ENCODE measurements around the gene HNF1A.
A peak's percentile ranks its signal among the peaks of the same experiment; 100 is the strongest.

HNF1A gene

DNA sequence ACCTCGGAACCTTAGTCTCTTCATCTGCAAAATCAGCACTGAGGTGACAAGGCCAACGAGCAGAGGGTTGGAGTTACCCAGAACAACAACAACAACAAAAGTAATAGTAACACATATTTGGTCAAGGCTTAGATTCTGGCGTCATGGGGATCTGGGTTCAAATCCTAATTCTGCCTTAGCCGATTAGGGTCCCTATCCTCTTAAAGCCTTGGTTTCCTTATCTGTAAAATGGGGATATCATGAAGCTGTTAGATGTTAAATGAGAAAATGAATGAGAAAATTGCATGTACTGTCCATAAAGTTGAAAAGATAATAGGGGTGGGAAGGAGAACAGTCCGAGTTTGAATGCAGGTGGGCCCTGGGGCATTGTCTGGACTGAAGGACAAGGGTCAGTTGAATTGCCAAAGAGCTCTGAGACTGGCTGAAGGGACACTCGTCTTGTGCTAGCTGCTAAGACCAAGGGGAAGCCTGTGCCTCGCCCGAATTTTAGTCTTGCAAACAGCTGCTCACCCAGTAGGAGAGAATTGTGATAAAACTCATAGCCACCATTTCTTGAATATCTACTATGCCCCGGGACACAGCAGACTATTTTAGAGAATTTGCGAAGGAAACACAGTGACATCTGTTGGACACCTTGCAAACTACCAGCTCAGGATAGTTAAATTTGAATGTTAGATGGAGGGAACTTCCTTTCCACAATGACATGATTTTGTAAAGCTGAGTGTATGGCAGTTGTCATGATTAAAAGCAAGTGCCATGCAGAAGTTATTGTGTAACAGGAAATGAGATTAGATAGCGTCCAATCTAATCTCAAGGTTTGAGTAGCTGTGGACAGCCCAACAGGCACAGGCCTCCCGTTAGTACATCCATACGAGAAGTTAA is 6.8 kb upstream of the HNF1A start:
- peak; percentile 74 for DNase-seq

DNA sequence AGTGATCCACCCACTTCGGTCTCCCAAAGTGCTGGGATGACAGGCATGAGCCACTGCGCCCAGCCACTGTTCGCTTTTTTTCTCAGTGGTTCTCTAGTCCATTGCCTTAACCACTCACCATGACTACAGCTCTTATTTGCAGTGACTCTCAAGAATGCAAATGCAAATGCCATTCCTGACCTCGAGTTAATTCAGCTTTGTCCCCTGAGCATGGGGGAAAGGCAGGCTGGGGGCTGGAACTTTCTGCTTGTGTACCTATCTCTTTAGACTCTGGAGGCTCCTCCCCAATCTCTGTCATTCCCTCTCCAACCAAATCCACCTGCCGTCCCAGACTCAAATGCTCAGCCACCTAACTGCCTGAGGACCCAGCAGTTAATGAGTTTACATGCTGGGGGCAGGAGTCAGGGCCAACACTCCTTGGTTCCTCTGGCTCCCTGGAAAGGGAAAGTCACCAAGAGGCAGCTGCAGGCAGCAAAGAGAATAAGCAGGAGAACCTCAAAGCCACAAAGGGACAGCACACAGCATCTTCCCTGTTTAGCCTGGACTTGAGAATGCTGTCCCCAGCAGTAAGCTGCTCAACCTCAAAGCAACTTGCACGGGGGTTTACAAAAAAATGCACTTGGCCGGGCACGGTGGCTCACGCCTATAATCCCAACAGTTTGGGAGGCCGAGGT is 5.3 kb upstream of the HNF1A start:
- WGBS (ENCODE audit: extremely low coverage, insufficient coverage, low lambda C conversion rate), result no CpG with 5 or more reads among the region's 10 CpGs
- no peaks in the 10 kb centered on the region for H3K79me2 ChIP-seq (ENCODE audit: control insufficient read depth, insufficient read depth, low read length)
- no peaks in the 10 kb centered on the region for H3K27me3 ChIP-seq (ENCODE audit: insufficient read depth, low read length, poor library complexity)
- H3K4me3 ChIP-seq (ENCODE audit: low read length), result no peak overlapping the region
- H3K79me1 ChIP-seq (ENCODE audit: low read length), result no peaks in the 10 kb centered on the region
- no peak overlapping the region for H3K27ac ChIP-seq (ENCODE audit: low read depth, low read length)
- no peak overlapping the region for H3K4me2 ChIP-seq (ENCODE audit: low read length)
- H3K36me3 ChIP-seq (ENCODE audit: control insufficient read depth, insufficient read depth, low read length), result no peaks in the 10 kb centered on the region
- no peak overlapping the region for H2BK120ac ChIP-seq (ENCODE audit: low read depth, low read length)
- H3K23ac ChIP-seq (ENCODE audit: low read length), result no peak overlapping the region
- H4K8ac ChIP-seq (ENCODE audit: low read depth, low read length), result no peak overlapping the region
- no peak overlapping the region for H2AK5ac ChIP-seq (ENCODE audit: low read length)
- no peak overlapping the region for H3K18ac ChIP-seq (ENCODE audit: low read length)
- H3K56ac ChIP-seq (ENCODE audit: low read length), result no peak overlapping the region
- no peak overlapping the region for H4K5ac ChIP-seq (ENCODE audit: low read length)
- H3K4me1 ChIP-seq (ENCODE audit: control insufficient read depth, low read depth, low read length), result no peaks in the 10 kb centered on the region
- no peak overlapping the region for H3K9ac ChIP-seq (ENCODE audit: low read length)
- DNase-seq, result peak; percentile 95
- H3K4ac ChIP-seq (ENCODE audit: low read depth, low read length), result no peak overlapping the region
- no peak overlapping the region for H2BK15ac ChIP-seq (replicated peaks; ENCODE audit: low read depth)
- no peak overlapping the region for H2BK5ac ChIP-seq (ENCODE audit: low read length)

More for the DNA sequence above, 6.8 kb upstream of the HNF1A start:
- Histone ChIP-seq H3K4me1 (ENCODE audit: control insufficient read depth, low read depth, low read length) (no peaks in the 10 kb centered on the region), H2BK5ac (ENCODE audit: low read length) (no peak overlapping the region), H2BK15ac (replicated peaks; ENCODE audit: low read depth) (no peak overlapping the region), H3K18ac (ENCODE audit: low read length) (no peak overlapping the region), H3K4me2 (ENCODE audit: low read length) (no peak overlapping the region), H4K5ac (ENCODE audit: low read length) (no peak overlapping the region), H2AK5ac (ENCODE audit: low read length) (no peak overlapping the region), H3K9ac (ENCODE audit: low read length) (no peak overlapping the region), H3K27me3 (ENCODE audit: insufficient read depth, low read length, poor library complexity) (no peaks in the 10 kb centered on the region), H4K8ac (ENCODE audit: low read depth, low read length) (no peak overlapping the region), H3K36me3 (ENCODE audit: control insufficient read depth, insufficient read depth, low read length) (no peaks in the 10 kb centered on the region), H3K56ac (ENCODE audit: low read length) (no peak overlapping the region), H3K4me3 (ENCODE audit: low read length) (no peak overlapping the region), H3K27ac (ENCODE audit: low read depth, low read length) (no peak overlapping the region), H3K23ac (ENCODE audit: low read length) (no peak overlapping the region), H3K79me1 (ENCODE audit: low read length) (no peaks in the 10 kb centered on the region), H3K79me2 (ENCODE audit: control insufficient read depth, insufficient read depth, low read length) (no peaks in the 10 kb centered on the region), H2BK120ac (ENCODE audit: low read depth, low read length) (no peak overlapping the region), H3K4ac (ENCODE audit: low read depth, low read length) (no peak overlapping the region)
- WGBS (ENCODE audit: extremely low coverage, insufficient coverage, low lambda C conversion rate), result no CpG with 5 or more reads among the region's 13 CpGs

DNA sequence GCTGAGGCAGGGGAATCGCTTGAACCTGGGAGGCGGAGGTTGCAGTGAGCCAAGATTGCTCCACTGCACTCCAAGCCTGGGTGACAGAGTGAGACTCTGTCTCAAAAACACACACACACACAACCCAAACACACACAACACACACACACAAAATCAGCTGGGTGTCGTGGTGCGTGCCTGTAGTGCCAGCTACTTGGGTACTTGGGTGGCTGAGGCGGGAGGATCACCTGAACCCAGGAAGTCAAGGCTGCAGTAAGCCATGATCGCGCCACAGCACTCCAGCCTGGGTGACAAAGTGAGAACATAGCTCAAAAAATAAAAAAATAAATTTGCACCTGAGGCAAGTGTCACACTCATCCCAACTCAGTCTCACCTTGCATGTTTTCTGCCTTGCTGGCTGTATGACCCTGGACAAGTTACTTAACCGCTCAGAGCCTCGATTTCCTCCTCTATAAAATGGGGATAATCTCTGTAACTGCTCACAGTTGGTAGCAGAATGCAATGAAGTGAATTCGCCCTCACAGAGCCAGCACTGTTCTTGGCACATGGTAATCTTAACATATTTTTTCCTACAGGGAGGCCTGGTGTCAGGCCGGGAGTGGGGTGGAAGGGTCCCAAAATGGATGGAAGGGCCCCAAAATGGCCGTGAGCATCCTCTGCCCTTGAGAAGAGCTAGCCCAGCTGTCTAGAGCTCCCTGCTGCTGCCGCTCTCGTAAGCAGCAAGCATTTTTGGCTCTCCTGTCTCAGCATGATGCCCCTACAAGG is 630 bp upstream of the HNF1A start:
- no peak overlapping the region for H3K23ac ChIP-seq (ENCODE audit: low read length)
- no peak overlapping the region for H2BK15ac ChIP-seq (replicated peaks; ENCODE audit: low read depth)
- H3K56ac ChIP-seq (ENCODE audit: low read length), result no peak overlapping the region
- H3K4me1 ChIP-seq (ENCODE audit: control insufficient read depth, low read depth, low read length), result no peaks in the 10 kb centered on the region
- H3K27ac ChIP-seq (ENCODE audit: low read depth, low read length), result no peak overlapping the region
- H3K36me3 ChIP-seq (ENCODE audit: control insufficient read depth, insufficient read depth, low read length), result no peaks in the 10 kb centered on the region
- no peak overlapping the region for H4K5ac ChIP-seq (ENCODE audit: low read length)
- H2AK5ac ChIP-seq (ENCODE audit: low read length), result no peak overlapping the region
- DNase-seq, result no peak
- H3K18ac ChIP-seq (ENCODE audit: low read length), result no peak overlapping the region
- WGBS (ENCODE audit: extremely low coverage, insufficient coverage, low lambda C conversion rate), result no CpG with 5 or more reads among the region's 14 CpGs
- no peak overlapping the region for H3K9ac ChIP-seq (ENCODE audit: low read length)
- H3K79me1 ChIP-seq (ENCODE audit: low read length), result no peaks in the 10 kb centered on the region
- no peak overlapping the region for H2BK120ac ChIP-seq (ENCODE audit: low read depth, low read length)
- no peaks in the 10 kb centered on the region for H3K27me3 ChIP-seq (ENCODE audit: insufficient read depth, low read length, poor library complexity)
- no peaks in the 10 kb centered on the region for H3K79me2 ChIP-seq (ENCODE audit: control insufficient read depth, insufficient read depth, low read length)
- H3K4ac ChIP-seq (ENCODE audit: low read depth, low read length), result no peak overlapping the region
- no peak overlapping the region for H3K4me2 ChIP-seq (ENCODE audit: low read length)
- H3K4me3 ChIP-seq (ENCODE audit: low read length), result no peak overlapping the region
- H2BK5ac ChIP-seq (ENCODE audit: low read length), result no peak overlapping the region
- H4K8ac ChIP-seq (ENCODE audit: low read depth, low read length), result no peak overlapping the region

DNA sequence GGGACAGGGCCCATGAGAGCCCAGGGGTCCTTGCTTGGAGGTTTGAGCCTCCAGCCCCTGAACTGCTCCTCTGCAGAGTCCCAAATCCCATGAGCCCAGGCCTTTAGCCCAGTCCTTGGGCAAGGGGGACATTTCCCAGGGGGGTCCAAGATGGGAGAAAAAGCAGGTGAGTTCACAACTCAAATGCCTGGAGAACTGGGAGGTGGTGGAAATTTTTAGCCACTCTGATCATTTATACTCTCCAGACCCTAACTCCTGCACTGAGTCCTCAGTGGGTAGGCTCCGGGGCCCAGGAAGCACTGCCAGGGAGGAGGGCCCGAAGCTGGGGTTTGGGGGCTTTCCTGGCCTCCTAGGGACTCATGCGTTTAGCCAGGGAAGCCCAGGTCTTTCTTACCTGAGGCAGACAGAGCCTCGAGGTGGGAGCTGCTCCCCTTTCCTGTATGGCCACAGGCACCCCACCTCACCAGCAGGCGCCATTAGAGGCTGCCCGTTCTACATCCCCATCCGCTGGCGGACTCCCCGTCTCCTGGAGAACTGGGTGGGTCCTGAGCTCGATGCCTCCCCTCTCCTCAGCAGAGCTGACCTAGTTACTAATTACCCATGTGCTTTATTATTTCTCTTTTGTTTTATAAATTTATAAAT is 998 bp downstream of the HNF1A start:
- Histone ChIP-seq H2AK5ac (ENCODE audit: low read length) (no peak overlapping the region), H3K27me3 (ENCODE audit: insufficient read depth, low read length, poor library complexity) (no peaks in the 10 kb centered on the region), H3K56ac (ENCODE audit: low read length) (no peak overlapping the region), H3K36me3 (ENCODE audit: control insufficient read depth, insufficient read depth, low read length) (no peaks in the 10 kb centered on the region), H3K79me1 (ENCODE audit: low read length) (no peaks in the 10 kb centered on the region), H3K4me1 (ENCODE audit: control insufficient read depth, low read depth, low read length) (no peaks in the 10 kb centered on the region), H4K5ac (ENCODE audit: low read length) (no peak overlapping the region), H3K27ac (ENCODE audit: low read depth, low read length) (no peak overlapping the region), H3K4ac (ENCODE audit: low read depth, low read length) (no peak overlapping the region), H3K4me2 (ENCODE audit: low read length) (no peak overlapping the region), H2BK15ac (replicated peaks; ENCODE audit: low read depth) (no peak overlapping the region), H2BK120ac (ENCODE audit: low read depth, low read length) (no peak overlapping the region), H4K8ac (ENCODE audit: low read depth, low read length) (no peak overlapping the region), H3K4me3 (ENCODE audit: low read length) (no peak overlapping the region), H3K18ac (ENCODE audit: low read length) (no peak overlapping the region), H3K79me2 (ENCODE audit: control insufficient read depth, insufficient read depth, low read length) (no peaks in the 10 kb centered on the region), H3K23ac (ENCODE audit: low read length) (no peak overlapping the region), H3K9ac (ENCODE audit: low read length) (no peak overlapping the region), H2BK5ac (ENCODE audit: low read length) (no peak overlapping the region)
- no CpG with 5 or more reads among the region's 10 CpGs for WGBS (ENCODE audit: extremely low coverage, insufficient coverage, low lambda C conversion rate)
- no peak for DNase-seq

DNA sequence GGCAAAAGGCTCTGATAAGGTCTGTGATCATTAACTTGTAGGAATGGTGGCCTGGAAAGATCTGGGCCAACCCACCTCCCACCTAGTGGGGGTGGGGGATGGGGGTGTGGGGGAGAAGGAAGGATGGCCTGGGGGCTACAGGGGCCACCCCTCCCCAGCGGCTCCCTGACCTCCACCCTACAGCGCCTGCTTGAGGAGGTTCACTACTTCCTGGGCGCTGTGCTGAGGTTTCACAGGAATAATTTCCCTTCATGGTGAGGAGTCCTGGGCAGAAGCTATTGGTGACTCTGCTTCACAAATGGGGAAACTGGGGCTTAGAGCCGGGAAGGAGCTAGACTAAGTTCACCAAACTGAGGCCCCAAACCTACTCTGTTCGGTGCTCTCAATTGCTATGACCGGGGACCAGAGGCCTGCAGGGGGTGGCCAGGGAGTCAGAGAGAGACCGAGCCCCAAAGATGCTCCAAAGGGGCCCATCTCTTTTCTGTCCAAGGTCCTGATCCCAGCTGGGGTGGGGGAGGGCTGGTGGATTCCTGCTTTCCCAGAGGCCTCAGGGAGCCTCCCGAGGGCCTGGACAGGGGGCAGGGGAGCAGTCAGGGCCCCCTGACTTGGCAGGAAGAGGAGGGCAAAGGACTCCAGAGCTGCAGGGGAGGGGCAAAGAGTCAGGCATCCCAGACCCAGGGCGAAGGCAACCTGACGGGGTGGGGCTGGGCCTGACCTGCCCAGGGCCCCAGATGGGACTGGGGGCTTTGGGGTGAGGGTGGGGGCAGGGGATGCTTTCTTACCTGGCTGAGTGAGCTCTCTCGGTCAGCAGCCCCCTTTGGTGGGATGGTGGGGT is 1.7 kb downstream of the HNF1A start:
- Histone ChIP-seq H3K18ac (ENCODE audit: low read length) (no peak overlapping the region), H3K4me2 (ENCODE audit: low read length) (no peak overlapping the region), H3K79me1 (ENCODE audit: low read length) (no peaks in the 10 kb centered on the region), H2AK5ac (ENCODE audit: low read length) (no peak overlapping the region), H3K9ac (ENCODE audit: low read length) (no peak overlapping the region), H3K27ac (ENCODE audit: low read depth, low read length) (no peak overlapping the region), H3K4ac (ENCODE audit: low read depth, low read length) (no peak overlapping the region), H3K4me1 (ENCODE audit: control insufficient read depth, low read depth, low read length) (no peaks in the 10 kb centered on the region), H3K79me2 (ENCODE audit: control insufficient read depth, insufficient read depth, low read length) (no peaks in the 10 kb centered on the region), H2BK120ac (ENCODE audit: low read depth, low read length) (no peak overlapping the region), H4K5ac (ENCODE audit: low read length) (no peak overlapping the region), H2BK15ac (replicated peaks; ENCODE audit: low read depth) (no peak overlapping the region), H3K56ac (ENCODE audit: low read length) (no peak overlapping the region), H3K36me3 (ENCODE audit: control insufficient read depth, insufficient read depth, low read length) (no peaks in the 10 kb centered on the region), H4K8ac (ENCODE audit: low read depth, low read length) (no peak overlapping the region), H3K23ac (ENCODE audit: low read length) (no peak overlapping the region), H3K27me3 (ENCODE audit: insufficient read depth, low read length, poor library complexity) (no peaks in the 10 kb centered on the region), H3K4me3 (ENCODE audit: low read length) (no peak overlapping the region), H2BK5ac (ENCODE audit: low read length) (no peak overlapping the region)
- WGBS (ENCODE audit: extremely low coverage, insufficient coverage, low lambda C conversion rate), result no CpG with 5 or more reads among the region's 11 CpGs
- no peak for DNase-seq
